Erythroblast (primary cell): Measurements from ENCODE around the gene PUS7.

Source experiments
- GATA1 ChIP-seq: IDR thresholded peaks from 2 replicates; pipeline ENCODE4 v1.6.1; 2011; ENCODE audit warnings: low read depth, mild to moderate bottlenecking, control low read depth, low read length, moderate library complexity
- POLR2A ChIP-seq: IDR thresholded peaks from 2 replicates; pipeline ENCODE4 v1.6.1; 2011; ENCODE audit warnings: mild to moderate bottlenecking, low read length

GRCh38 chr7:105502173-105502572 lies 19.9 kb downstream of the PUS7 start:
- TF ChIP-seq POLR2A (no peak), GATA1 (no peak)
